OCI-LY7 (cell line): ENCODE results near the gene CDK14. TPM values are rescaled to one million over a fixed set of nuclear protein-coding genes. Genes with fewer than 3 reads are reported as not detected.

Experiments used
- BruUV-seq: library from RNA; stranded (reverse); fragments of 400-500 nt; replicated peaks from 2 replicates; lab custom pipeline; 2021; lab: Mats Ljungman, UMichigan
- CTCF ChIA-PET: fragments of 300-600 bp; sonication (Branson Sonifier 250); formaldehyde crosslinking; loops from one replicate; lab custom pipeline; 2022; ENCODE audit warnings: antibody characterized with exemption; ENCODE audit not compliant: unreplicated experiment; lab: Charles Lee
- POLR2A ChIA-PET: fragments of 300-600 bp; sonication (Branson Sonifier 250); formaldehyde crosslinking; loops from one replicate; lab custom pipeline; 2022; ENCODE audit warnings: antibody characterized with exemption; lab: Charles Lee
- DNase-seq: peaks from one replicate; pipeline ENCODE4 v3.0.0-alpha.2; 2015; ENCODE audit warnings: low spot score
- H2AFZ ChIP-seq: fragments of 200-600 bp; sonication (generic), shearing (Covaris generic); 2 replicates; pipeline ENCODE4 v1.6.1; 2014; ENCODE audit warnings: mild to moderate bottlenecking, antibody characterized with exemption, low read length, moderate library complexity
- H3K27ac ChIP-seq: fragments of 200-600 bp; sonication (generic); 2 replicates; pipeline ENCODE4 v1.5.1; 2014; ENCODE audit warnings: mixed run types, low read depth, mild to moderate bottlenecking, moderate library complexity, low read length, inconsistent platforms; ENCODE audit not compliant: poor library complexity, severe bottlenecking
- H3K36me3 ChIP-seq: fragments of 200-600 bp; sonication (generic); 2 replicates; pipeline ENCODE4 v1.6.1; 2014; ENCODE audit warnings: mild to moderate bottlenecking, antibody characterized with exemption, low read length, moderate library complexity, mixed read lengths; ENCODE audit not compliant: insufficient read depth
- H3K4me1 ChIP-seq: fragments of 200-600 bp; sonication (generic); 2 replicates; pipeline ENCODE4 v1.5.1; 2014; ENCODE audit warnings: mild to moderate bottlenecking, low read length; ENCODE audit not compliant: insufficient read depth, poor library complexity, severe bottlenecking
- H3K4me2 ChIP-seq: fragments of 200-600 bp; sonication (generic); 2 replicates; pipeline ENCODE4 v1.6.1; 2014; ENCODE audit warnings: mild to moderate bottlenecking, low read length
- H3K4me3 ChIP-seq: fragments of 200-600 bp; sonication (generic); 2 replicates; pipeline ENCODE4 v1.5.1; 2014; ENCODE audit warnings: mild to moderate bottlenecking, low read depth, low read length; ENCODE audit not compliant: poor library complexity, severe bottlenecking
- H3K79me2 ChIP-seq: fragments of 200-600 bp; sonication (generic); 2 replicates; pipeline ENCODE4 v1.6.1; 2016; ENCODE audit warnings: low read depth, mild to moderate bottlenecking, low read length, moderate library complexity, mixed read lengths; ENCODE audit not compliant: insufficient read depth
- H3K9me2 ChIP-seq: fragments of 200-600 bp; sonication (generic); 2 replicates; pipeline ENCODE4 v1.6.1; 2016; ENCODE audit warnings: mild to moderate bottlenecking, low read length, mixed read lengths; ENCODE audit not compliant: insufficient read depth
- H3K9me3 ChIP-seq: fragments of 200-600 bp; sonication (generic); 2 replicates; pipeline ENCODE4 v1.6.1; 2014; ENCODE audit warnings: mild to moderate bottlenecking, mixed run types, low read length, mixed read lengths
- H4K20me1 ChIP-seq: fragments of 200-600 bp; sonication (generic); 2 replicates; pipeline ENCODE4 v1.6.1; 2014; ENCODE audit warnings: mild to moderate bottlenecking, antibody characterized with exemption, low read length, moderate library complexity, mixed read lengths; ENCODE audit not compliant: insufficient read depth
- CTCF ChIP-seq: fragments of 200-600 bp; sonication (generic); conservative IDR thresholded peaks from 2 replicates; pipeline ENCODE4 v1.5.1; 2014; ENCODE audit warnings: mild to moderate bottlenecking, antibody characterized with exemption, low read length, moderate library complexity, mixed read lengths
- EZH2phosphoT487 ChIP-seq: fragments of 200-600 bp; sonication (generic); IDR thresholded peaks from 2 replicates; pipeline ENCODE4 v1.6.1; 2018; ENCODE audit warnings: low read depth, borderline replicate concordance, mild to moderate bottlenecking, mixed run types, antibody characterized with exemption, low read length, moderate library complexity, mixed read lengths
- intact Hi-C: fragments of 100-400 bp; cut with micrococcal nuclease; formaldehyde crosslinking; loops from one replicate; pipeline ENCODE4 v1.10.0; 2022; ENCODE audit not compliant: unreplicated experiment
- total RNA-seq, 2 experiments: library from RNA; depleted of rRNA in 1 of 2; stranded (reverse); fragments of >200 nt in 1 of 2; shearing (Covaris generic) in 1 of 2; gene quantifications; 2 replicates each; pipeline ENCODE4 v1.2.3, GENCODE V29; 2014 to 2022

The CDK14 gene
- total RNA-seq, 2 experiments from 2014 or later: 90.7 to 111 TPM

DNA sequence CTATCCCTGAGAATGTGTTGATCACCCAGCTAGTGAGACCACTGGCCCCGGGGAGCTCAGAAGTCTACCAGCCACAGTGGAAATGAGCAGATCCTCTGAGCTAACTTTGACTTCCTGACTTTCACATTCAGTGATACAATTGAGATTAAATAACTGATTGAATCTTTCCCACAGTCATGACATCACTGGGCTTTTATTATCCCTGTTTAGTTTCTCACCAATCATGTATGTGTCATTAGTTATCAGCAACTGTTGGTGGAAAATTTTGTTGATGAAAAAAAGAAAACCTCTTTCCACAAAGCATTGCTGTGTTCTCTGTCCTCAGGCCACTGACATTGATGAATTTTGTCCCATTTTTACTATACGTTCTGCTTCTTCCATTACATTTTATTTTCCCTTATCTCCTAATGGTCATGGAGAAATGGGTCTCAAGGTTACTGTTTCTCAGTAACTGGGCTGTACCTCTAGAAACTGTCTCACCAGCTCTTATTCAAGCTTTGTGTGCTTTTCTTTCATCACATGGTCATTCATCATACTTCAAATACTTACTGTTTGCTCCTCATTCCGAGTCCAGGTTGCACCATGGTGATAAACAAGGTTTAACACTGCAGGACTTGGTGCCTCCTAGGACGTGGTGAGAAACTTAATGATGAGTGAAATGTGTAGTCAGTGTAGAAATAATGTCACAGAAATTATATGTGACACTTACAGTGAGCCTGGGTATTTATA lies 304.7 kb downstream of the CDK14 start:
- Histone ChIP-seq H3K9me3 (no peaks in the 10 kb centered on the region), H3K4me3 (no peak overlapping the region), H2AFZ (no peak overlapping the region), H3K36me3 (peaks cover 33% of the 10 kb centered on the region), H3K4me1 (no peaks in the 10 kb centered on the region), H3K9me2 (no peaks in the 10 kb centered on the region), H3K27ac (no peak overlapping the region), H3K4me2 (no peak overlapping the region), H4K20me1 (no peaks in the 10 kb centered on the region), H3K79me2 (peaks cover 3% of the 10 kb centered on the region; the same call in 1 of the 2 replicates)
- BruUV-seq: no TSS peak
- intact Hi-C loops: no loop called here
- no peak for DNase-seq
- CTCF ChIA-PET: interaction anchor here (0.6 kb wide), 1 partner anchor 43 kb away, joined by 3 read pairs; no protein-coding TSS in a partner anchor
- POLR2A ChIA-PET: interaction anchor here (0.7 kb wide), 2 partner anchors 9 to 116 kb away, joined by 3 read pairs; no protein-coding TSS in a partner anchor
- TF ChIP-seq CTCF: no peak
- no peak for TF ChIP-seq EZH2phosphoT487

DNA sequence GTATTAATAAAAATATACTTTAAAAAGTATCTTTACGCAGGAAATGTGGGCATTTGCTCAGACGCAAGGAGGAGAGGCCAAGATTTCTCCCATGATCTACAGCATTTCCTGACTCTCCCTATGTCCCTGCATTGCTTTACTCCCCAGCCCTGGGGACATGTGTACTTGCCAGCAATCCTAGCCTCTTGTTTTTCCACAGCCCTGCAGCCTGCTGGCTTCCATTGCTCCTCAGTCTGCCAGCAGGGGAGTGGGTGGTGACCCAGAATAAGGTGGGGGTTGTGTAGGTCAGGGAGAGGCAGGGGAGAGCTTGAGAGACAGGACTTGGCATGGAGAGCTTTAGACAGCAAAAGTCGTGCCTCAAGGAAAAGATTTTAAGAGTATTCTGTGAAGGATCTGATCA lies 307.7 kb downstream of the CDK14 start:
- Histone ChIP-seq H3K79me2 (no peaks in the 10 kb centered on the region), H4K20me1 (no peaks in the 10 kb centered on the region), H3K4me1 (no peaks in the 10 kb centered on the region), H2AFZ (no peak overlapping the region), H3K9me3 (no peaks in the 10 kb centered on the region), H3K4me3 (no peak overlapping the region), H3K27ac (no peak overlapping the region), H3K4me2 (no peak overlapping the region), H3K9me2 (no peaks in the 10 kb centered on the region), H3K36me3 (peaks cover 40% of the 10 kb centered on the region)
- no peak for TF ChIP-seq EZH2phosphoT487
- no peak for TF ChIP-seq CTCF
- no peak for DNase-seq
- no TSS peak for BruUV-seq
- ChIA-PET POLR2A (interaction anchor here (0.8 kb wide), 2 partner anchors 21 to 28 kb away, joined by 3 to 4 read pairs; no protein-coding TSS in a partner anchor), CTCF (no interaction called here)
- intact Hi-C loops: no loop called here

GRCh38 chr7:90910136-90910535 lies 314.0 kb downstream of the CDK14 start:
- no peak for TF ChIP-seq CTCF
- no peak for TF ChIP-seq EZH2phosphoT487
- Histone ChIP-seq H3K27ac (no peak overlapping the region), H3K79me2 (no peaks in the 10 kb centered on the region), H3K4me2 (no peak overlapping the region), H3K9me2 (no peaks in the 10 kb centered on the region), H3K4me3 (no peak overlapping the region), H4K20me1 (no peaks in the 10 kb centered on the region), H3K36me3 (peaks cover 23% of the 10 kb centered on the region), H3K9me3 (no peaks in the 10 kb centered on the region), H2AFZ (no peak overlapping the region), H3K4me1 (no peaks in the 10 kb centered on the region)
- CTCF ChIA-PET: no interaction called here
- POLR2A ChIA-PET: interaction anchor here (0.6 to 0.7 kb wide), 2 partner anchors 20 to 412 kb away, joined by 3 to 4 read pairs; no protein-coding TSS in a partner anchor
- no TSS peak for BruUV-seq
- intact Hi-C loops: no loop called here
- no peak for DNase-seq
